Loucy (cell line): ENCODE data around the gene CTSW.

Experiments
- H2AFZ ChIP-seq: fragments of 200-600 bp; sonication (generic); 2 replicates; pipeline ENCODE4 v1.6.0; 2016; ENCODE audit warnings: antibody characterized with exemption, mild to moderate bottlenecking, low read length, moderate library complexity
- H3F3A ChIP-seq: fragments of 200-600 bp; 2 replicates; pipeline ENCODE4 v1.6.0; 2016; ENCODE audit warnings: antibody characterized with exemption, low read depth, mild to moderate bottlenecking
- H3K27me3 ChIP-seq: fragments of 200-600 bp; sonication (generic); 2 replicates; pipeline ENCODE4 v1.6.1; 2014; ENCODE audit warnings: low read length, mild to moderate bottlenecking; ENCODE audit not compliant: insufficient read depth, poor library complexity, severe bottlenecking
- H3K36me3 ChIP-seq: fragments of 200-600 bp; sonication (generic); 2 replicates; pipeline ENCODE4 v1.6.1; 2016; ENCODE audit warnings: low read length; ENCODE audit not compliant: insufficient read depth
- H3K4me1 ChIP-seq: fragments of 200-600 bp; sonication (generic); 2 replicates; pipeline ENCODE4 v1.5.1; 2014; ENCODE audit warnings: low read length, mild to moderate bottlenecking; ENCODE audit not compliant: insufficient read depth, poor library complexity, severe bottlenecking
- H3K4me2 ChIP-seq: fragments of 200-600 bp; sonication (generic); 2 replicates; pipeline ENCODE4 v1.6.0; 2014; ENCODE audit warnings: antibody characterized with exemption, low read length, low read depth, mild to moderate bottlenecking; ENCODE audit not compliant: poor library complexity, severe bottlenecking
- H3K4me3 ChIP-seq: fragments of 200-600 bp; sonication (generic); 2 replicates; pipeline ENCODE4 v1.5.1; 2014; ENCODE audit warnings: low read length, mild to moderate bottlenecking, mixed read lengths; ENCODE audit not compliant: poor library complexity, severe bottlenecking
- H3K79me2 ChIP-seq: fragments of 200-600 bp; sonication (generic); 2 replicates; pipeline ENCODE4 v1.6.1; 2014; ENCODE audit warnings: low read length; ENCODE audit not compliant: insufficient read depth
- H3K9ac ChIP-seq: fragments of 200-600 bp; sonication (generic); 2 replicates; pipeline ENCODE4 v1.6.0; 2014; ENCODE audit warnings: mild to moderate bottlenecking, low read depth, low read length, moderate library complexity; ENCODE audit not compliant: poor library complexity, severe bottlenecking
- H3K9me2 ChIP-seq: fragments of 200-600 bp; sonication (generic); replicated peaks from 2 replicates; pipeline ENCODE4 v1.6.1; 2016; ENCODE audit warnings: low read depth, low read length, mixed read lengths
- H3K9me3 ChIP-seq: fragments of 200-600 bp; sonication (generic); 2 replicates; pipeline ENCODE4 v1.6.1; 2014; ENCODE audit warnings: mild to moderate bottlenecking, antibody characterized with exemption, low read length, low read depth; ENCODE audit not compliant: insufficient read depth
- H4K20me1 ChIP-seq: fragments of 200-600 bp; sonication (generic); 2 replicates; pipeline ENCODE4 v1.6.0; 2014; ENCODE audit warnings: antibody characterized with exemption, low read length, mild to moderate bottlenecking; ENCODE audit not compliant: insufficient read depth, poor library complexity, severe bottlenecking
- CTCF ChIP-seq: fragments of 200-600 bp; sonication (generic); conservative IDR thresholded peaks from 2 replicates; pipeline ENCODE4 v1.5.1; 2014; ENCODE audit warnings: mild to moderate bottlenecking, antibody characterized with exemption, low read length
- EZH2phosphoT487 ChIP-seq: fragments of 200-600 bp; IDR thresholded peaks from 2 replicates; pipeline ENCODE4 v1.6.1; 2018; ENCODE audit warnings: antibody characterized with exemption, mild to moderate bottlenecking, moderate library complexity, borderline replicate concordance

Gene CTSW

DNA sequence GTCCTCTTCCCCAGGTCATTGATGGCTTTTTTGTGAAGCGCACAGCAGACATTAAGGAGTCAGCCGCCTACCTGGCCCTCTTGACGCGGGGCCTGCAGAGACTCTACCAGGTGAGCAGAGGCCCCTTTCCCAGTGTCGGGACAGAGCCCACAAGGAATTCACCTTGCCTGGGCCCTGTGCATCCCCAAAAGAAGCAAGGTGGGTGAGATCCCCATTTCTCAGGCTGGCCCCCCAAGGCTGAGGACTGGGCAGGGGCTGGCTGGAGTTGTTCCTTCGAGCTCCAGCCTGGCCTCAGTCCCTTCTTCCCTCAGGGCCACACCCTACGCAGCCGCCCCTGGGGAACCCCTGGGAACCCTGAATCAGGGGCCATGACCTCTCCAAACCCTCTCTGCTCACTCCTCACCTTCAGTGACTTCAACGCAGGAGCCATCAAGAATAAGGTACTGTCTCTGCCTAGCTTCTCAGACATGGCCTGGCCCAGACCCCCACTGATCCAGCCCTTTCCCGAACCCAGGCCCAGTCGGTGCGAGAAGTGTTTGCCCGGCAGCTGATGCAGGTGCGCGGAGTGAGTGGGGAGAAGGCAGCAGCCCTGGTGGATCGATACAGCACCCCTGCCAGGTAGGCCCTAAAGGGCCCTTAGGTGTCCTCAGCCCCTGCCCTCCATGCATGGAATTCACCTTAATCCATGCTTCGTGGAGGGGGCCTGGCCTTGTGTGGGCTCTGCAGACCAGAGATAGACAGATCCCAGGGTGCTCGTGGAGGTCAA, 14.7 kb upstream of the CTSW start:
- Histone ChIP-seq H3K4me2 (no peak overlapping the region), H3K4me1 (peaks cover 20% of the 10 kb centered on the region), H3K79me2 (peaks cover 47% of the 10 kb centered on the region), H3K9me2 (no peaks in the 10 kb centered on the region), H2AFZ (no peak overlapping the region), H3F3A (no peaks in the 10 kb centered on the region), H3K9ac (no peak overlapping the region), H3K36me3 (peaks cover 25% of the 10 kb centered on the region; the same call in 1 of the 2 replicates), H3K9me3 (no peaks in the 10 kb centered on the region), H4K20me1 (peaks cover 23% of the 10 kb centered on the region), H3K4me3 (no peak overlapping the region), H3K27me3 (peaks cover 5% of the 10 kb centered on the region)
- TF ChIP-seq EZH2phosphoT487: no peak
- TF ChIP-seq CTCF: no peak

GRCh38 chr11:65865550-65866172, 14.0 kb upstream of the CTSW start:
- H3K36me3 ChIP-seq: peaks cover 25% of the 10 kb centered on the region; the same call in 1 of the 2 replicates
- peaks cover 23% of the 10 kb centered on the region for H4K20me1 ChIP-seq
- no peak overlapping the region for H3K4me2 ChIP-seq
- H3K9me2 ChIP-seq: no peaks in the 10 kb centered on the region
- peaks cover 5% of the 10 kb centered on the region for H3K27me3 ChIP-seq
- H3K4me3 ChIP-seq: no peak overlapping the region
- H3K79me2 ChIP-seq: peaks cover 46% of the 10 kb centered on the region
- H2AFZ ChIP-seq: no peak overlapping the region
- TF ChIP-seq EZH2phosphoT487 (no peak), CTCF (no peak)
- H3K4me1 ChIP-seq: peaks cover 27% of the 10 kb centered on the region
- H3K9me3 ChIP-seq: no peaks in the 10 kb centered on the region
- no peaks in the 10 kb centered on the region for H3F3A ChIP-seq
- H3K9ac ChIP-seq: no peak overlapping the region

DNA sequence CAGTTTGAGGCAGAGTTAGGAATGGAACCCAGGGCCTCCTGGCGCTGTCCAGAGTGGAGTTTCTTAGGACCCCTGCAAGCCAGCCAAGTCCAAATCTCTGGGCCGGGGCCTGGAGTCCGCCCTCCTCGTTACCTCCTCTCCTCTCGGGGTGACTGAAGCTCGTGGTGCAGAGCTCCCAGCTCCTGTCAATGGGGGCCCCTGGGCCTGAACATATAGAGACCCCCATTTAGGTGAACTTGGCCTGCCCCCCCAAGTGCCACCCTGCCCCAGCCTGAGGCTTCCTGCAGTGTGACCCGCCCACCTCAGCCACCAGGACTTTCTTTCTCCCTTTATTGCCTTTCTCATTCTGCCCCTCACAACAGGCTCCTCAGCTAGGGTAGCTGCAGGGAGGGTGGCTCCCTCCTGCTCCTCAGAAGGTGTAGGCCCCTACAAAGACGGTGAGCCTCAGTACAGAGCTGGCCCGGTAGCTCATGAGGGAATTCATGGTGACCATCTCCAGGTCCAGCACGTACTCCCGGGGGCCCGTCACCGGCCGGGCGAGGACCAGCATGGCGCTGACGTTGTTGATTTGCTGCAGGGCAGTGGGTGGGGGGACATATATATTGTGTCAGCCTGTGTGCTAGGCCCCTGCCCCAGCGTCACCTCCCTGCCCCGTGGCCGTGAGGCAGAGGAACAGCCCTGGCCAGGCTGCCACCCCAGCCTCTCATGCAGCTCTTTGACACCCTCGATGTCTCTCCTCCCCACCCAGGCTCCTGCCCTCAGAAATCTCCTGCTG, 12.9 kb upstream of the CTSW start:
- Histone ChIP-seq H2AFZ (no peak overlapping the region), H4K20me1 (peaks cover 17% of the 10 kb centered on the region), H3K27me3 (no peaks in the 10 kb centered on the region), H3K79me2 (peaks cover 36% of the 10 kb centered on the region), H3K9me2 (no peaks in the 10 kb centered on the region), H3K4me3 (no peak overlapping the region), H3K9ac (no peak overlapping the region), H3K36me3 (peaks cover 25% of the 10 kb centered on the region; the same call in 1 of the 2 replicates), H3F3A (no peaks in the 10 kb centered on the region), H3K4me2 (no peak overlapping the region), H3K4me1 (peaks cover 32% of the 10 kb centered on the region), H3K9me3 (no peaks in the 10 kb centered on the region)
- TF ChIP-seq EZH2phosphoT487: no peak
